Aorta (tissue), 5 donors: ENCODE data around the gene APLN. TPM values are rescaled to one million over a fixed set of nuclear protein-coding genes. Genes with fewer than 3 reads are reported as not detected.

Experiments
- ATAC-seq: fragments of 200-7000 bp; cut with Tn5 transposase; one replicate; pipeline ENCODE4 v1.9.1; 2022; ENCODE audit warnings: moderate library complexity; ENCODE audit not compliant: low FRiP score
- DNase-seq, 2 donors: peaks; one replicate each; pipeline ENCODE4 v3.0.0-alpha.2; 2020
- H3K27ac ChIP-seq, 2 donors: one replicate each; pipeline ENCODE4 v1.5.1; 2013; ENCODE audit warnings: low read length in 2 of 2, mild to moderate bottlenecking in 2 of 2, moderate library complexity in 2 of 2, control low read depth in 1 of 2, inconsistent platforms in 1 of 2, low read depth in 1 of 2
- H3K27me3 ChIP-seq, 2 donors: one replicate each; pipeline ENCODE4 v1.6.1; 2013; ENCODE audit warnings: control low read depth in 1 of 2, low read length in 1 of 2, mild to moderate bottlenecking in 1 of 2, moderate library complexity in 1 of 2; ENCODE audit not compliant: insufficient read depth in 2 of 2, control insufficient read depth in 1 of 2
- H3K36me3 ChIP-seq, 2 donors: one replicate each; pipeline ENCODE4 v1.6.1; 2013; ENCODE audit warnings: control low read depth in 1 of 2, low read length in 1 of 2, mild to moderate bottlenecking in 1 of 2; ENCODE audit not compliant: insufficient read depth in 2 of 2, control insufficient read depth in 1 of 2
- H3K4me1 ChIP-seq, 2 donors: one replicate each; pipeline ENCODE4 v1.6.1; 2013; ENCODE audit warnings: low read length in 2 of 2, control low read depth in 1 of 2, mild to moderate bottlenecking in 1 of 2, moderate library complexity in 1 of 2; ENCODE audit not compliant: insufficient read depth in 2 of 2, control insufficient read depth in 1 of 2
- H3K4me3 ChIP-seq, 2 donors: one replicate each; pipeline ENCODE4 v1.5.1; 2013; ENCODE audit warnings: low read length in 2 of 2, control low read depth in 1 of 2, mild to moderate bottlenecking in 1 of 2
- H3K9me3 ChIP-seq: one replicate; pipeline ENCODE4 v1.6.1; 2013; ENCODE audit warnings: mild to moderate bottlenecking, low read length; ENCODE audit not compliant: control insufficient read depth
- WGBS, 2 donors: extraction: QIAGEN DNeasy Blood & Tissue Kit; methylation state at CpG; one replicate each; pipeline ENCODE4 v1.1.7; 2013; 5-methylcytosine and 5-hydroxymethylcytosine counted together
- intact Hi-C, 2 donors: fragments of 100-400 bp; cut with DNase I; formaldehyde crosslinking; loops; one replicate each; pipeline versions ENCODE4 v1.14.2 to v1.15.0; 2022
- polyA plus RNA-seq, 2 donors: library from polyadenylated mRNA; stranded (reverse); fragments of 200-250 nt; gene quantifications; one replicate each; pipeline ENCODE4 v1.2.3, GENCODE V29; 2013
- total RNA-seq, 2 donors: library from RNA; stranded (reverse); fragmentation: NEBNext Ultra II Directional; extraction: Animal tissue kit (Norgen Biotek cat#: 25700); gene quantifications; one replicate each; pipeline ENCODE4 v1.2.1, GENCODE V29; 2021
- donor health status: healthy with polysubstance abuse.
- donor health status: Bipolar disorder and iron deficiency.
- donor health status: DM: no; HTN: no; CAD: no.
- donor health status: DM: no; HTN: no; CAD: no.
- donor health status: DM: yes; HTN: yes; CAD: no.

The APLN gene
- total and polyA plus RNA-seq, 4 donors: 0.08 to 24.0 (median 6.6) TPM

GRCh38 chrX:129649268-129650182 lies 5.2 kb downstream of the APLN start:
- intact Hi-C loops: loop anchor here in 1 of 2 donors (10.0 kb wide), 1 partner anchor 55 kb away; no protein-coding TSS in a partner anchor
- H3K4me3 ChIP-seq: no peak overlapping the region
- H3K9me3 ChIP-seq: no peaks in the 10 kb centered on the region
- no peaks in the 10 kb centered on the region for H3K4me1 ChIP-seq
- DNase-seq (no peak), ATAC-seq (no peak)
- WGBS, 2 donors: 63 to 93% methylated on average over 9 of the region's 9 CpGs
- no peaks in the 10 kb centered on the region for H3K36me3 ChIP-seq
- H3K27ac ChIP-seq: no peak overlapping the region
- no peaks in the 10 kb centered on the region for H3K27me3 ChIP-seq

- ATAC-seq (no peak), DNase-seq (no peak)
- H3K9me3 ChIP-seq: no peaks in the 10 kb centered on the region
- H3K4me3 ChIP-seq: no peak overlapping the region
- WGBS, 2 donors: 85 to 96% methylated on average over 20 of the region's 20 CpGs
- H3K27ac ChIP-seq: no peak overlapping the region
- H3K27me3 ChIP-seq: no peaks in the 10 kb centered on the region
- intact Hi-C loops: no loop called here
- no peaks in the 10 kb centered on the region for H3K4me1 ChIP-seq
- H3K36me3 ChIP-seq: no peaks in the 10 kb centered on the region
These were observed 6.1 kb downstream of the APLN start for GRCh38 chrX:129648514-129649267.

DNA sequence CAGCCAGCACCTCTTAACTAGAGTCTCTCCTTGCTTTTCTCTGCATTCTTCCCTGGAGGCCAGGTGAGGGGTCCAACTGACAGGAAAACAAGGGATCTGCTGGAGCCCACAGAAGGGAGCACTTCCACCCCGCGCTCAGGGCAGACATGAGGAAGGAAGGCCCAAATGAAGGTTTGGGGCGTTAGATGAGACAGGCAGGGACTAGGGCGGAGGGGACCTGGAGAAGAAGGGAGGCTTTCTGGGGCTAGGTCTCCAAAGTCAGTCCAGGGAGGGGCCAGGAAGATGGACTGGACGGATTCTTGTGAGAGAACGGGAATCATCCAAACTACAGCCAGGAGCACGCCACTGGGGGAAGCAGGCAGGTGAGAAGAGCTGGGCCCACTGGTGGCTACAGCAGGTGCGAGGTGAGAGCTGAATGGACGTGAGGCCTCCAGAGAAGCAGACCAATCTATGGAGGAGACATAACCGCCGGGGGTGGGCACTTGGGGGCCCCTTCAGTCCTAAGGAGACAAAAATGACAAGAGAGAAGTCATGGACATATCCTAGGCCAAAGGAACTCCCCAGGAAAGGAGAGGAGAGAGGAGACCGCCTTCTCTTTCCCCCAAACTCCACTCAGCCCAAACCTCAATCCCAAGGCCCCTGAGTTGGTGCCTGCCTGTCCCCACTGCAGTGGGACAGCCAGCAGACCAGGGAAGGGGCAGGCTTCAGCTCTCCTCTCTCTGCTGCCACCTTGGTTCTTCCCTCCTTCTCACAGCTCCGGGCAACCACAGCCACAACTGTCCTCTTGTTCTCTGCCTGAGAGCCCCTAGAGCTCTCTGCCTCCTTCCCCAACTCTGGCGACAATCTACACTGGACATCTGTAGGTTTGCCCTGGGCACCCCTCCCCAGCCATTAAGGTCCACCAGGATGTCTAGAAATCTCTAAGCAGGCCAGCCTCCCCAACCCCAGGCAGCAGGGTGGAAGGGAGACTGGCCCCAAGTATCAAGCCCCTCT lies 7.0 kb downstream of the APLN start:
- ATAC-seq (no peak), DNase-seq (no peak)
- intact Hi-C loops: no loop called here
- no peaks in the 10 kb centered on the region for H3K36me3 ChIP-seq
- WGBS, 2 donors: 76 to 96% methylated on average over 14 of the region's 14 CpGs
- no peak overlapping the region for H3K4me3 ChIP-seq
- no peak overlapping the region for H3K27ac ChIP-seq
- no peaks in the 10 kb centered on the region for H3K4me1 ChIP-seq
- H3K9me3 ChIP-seq: no peaks in the 10 kb centered on the region
- no peaks in the 10 kb centered on the region for H3K27me3 ChIP-seq

- ATAC-seq (no peak), DNase-seq (peak in 1 of 2 donors; percentile 31)
- intact Hi-C loops: no loop called here
- no peaks in the 10 kb centered on the region for H3K36me3 ChIP-seq
- 78 to 85% methylated on average over 12 to 13 of the region's 13 CpGs for WGBS, 2 donors
- H3K4me1 ChIP-seq: no peaks in the 10 kb centered on the region
- H3K9me3 ChIP-seq: no peaks in the 10 kb centered on the region
- no peak overlapping the region for H3K4me3 ChIP-seq
- no peak overlapping the region for H3K27ac ChIP-seq
- no peaks in the 10 kb centered on the region for H3K27me3 ChIP-seq
These were observed 8.0 kb downstream of the APLN start for GRCh38 chrX:129646566-129647417.

DNA sequence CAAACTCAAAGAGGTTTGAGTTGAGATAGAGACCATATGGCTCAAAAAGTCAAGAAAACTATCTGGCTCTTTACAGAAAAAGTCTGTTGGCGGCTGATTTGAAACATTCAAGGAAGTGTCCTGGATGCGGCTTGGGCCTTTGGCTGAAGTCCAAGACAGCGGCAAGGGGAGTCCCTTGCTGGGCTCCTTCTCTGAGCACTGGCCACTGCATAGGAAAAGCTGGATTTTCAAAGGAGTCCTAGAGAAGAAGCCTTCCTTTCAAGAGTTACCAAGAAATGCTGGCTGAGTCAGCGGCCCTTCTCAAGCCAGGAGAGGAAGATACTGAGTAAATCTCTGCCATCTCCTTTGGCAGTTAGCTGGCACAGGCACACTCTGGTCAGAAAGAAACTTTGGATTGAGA lies 12.1 kb downstream of the APLN start:
- no peak overlapping the region for H3K27ac ChIP-seq
- H3K4me1 ChIP-seq: no peaks in the 10 kb centered on the region
- intact Hi-C loops: no loop called here
- ATAC-seq (no peak), DNase-seq (no peak)
- no peaks in the 10 kb centered on the region for H3K27me3 ChIP-seq
- no peaks in the 10 kb centered on the region for H3K36me3 ChIP-seq
- 59 to 72% methylated on average over 4 of the region's 4 CpGs for WGBS, 2 donors
- no peaks in the 10 kb centered on the region for H3K9me3 ChIP-seq
- no peak overlapping the region for H3K4me3 ChIP-seq

DNA sequence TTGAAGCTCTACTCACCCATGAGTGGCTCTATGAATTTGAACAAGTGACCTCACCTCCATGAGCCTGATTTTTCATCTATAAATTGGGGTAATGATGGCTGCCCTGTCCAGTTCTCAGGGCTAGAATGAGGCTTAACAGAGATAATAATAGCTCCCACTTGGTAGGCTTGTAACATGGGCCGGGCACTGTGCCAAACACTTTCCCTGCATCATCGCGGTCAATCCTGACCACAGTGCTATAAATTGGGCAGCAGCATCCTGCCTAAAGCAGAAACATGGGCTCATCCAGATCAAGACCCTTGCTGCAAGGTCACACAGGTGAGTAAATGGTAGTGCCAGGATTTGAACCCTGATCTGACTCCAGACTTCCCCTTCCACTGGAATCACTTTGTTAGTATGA lies 12.8 kb downstream of the APLN start:
- ATAC-seq: no peak
- intact Hi-C loops: no loop called here
- 56 to 65% methylated on average over 3 of the region's 3 CpGs for WGBS, 2 donors

DNA sequence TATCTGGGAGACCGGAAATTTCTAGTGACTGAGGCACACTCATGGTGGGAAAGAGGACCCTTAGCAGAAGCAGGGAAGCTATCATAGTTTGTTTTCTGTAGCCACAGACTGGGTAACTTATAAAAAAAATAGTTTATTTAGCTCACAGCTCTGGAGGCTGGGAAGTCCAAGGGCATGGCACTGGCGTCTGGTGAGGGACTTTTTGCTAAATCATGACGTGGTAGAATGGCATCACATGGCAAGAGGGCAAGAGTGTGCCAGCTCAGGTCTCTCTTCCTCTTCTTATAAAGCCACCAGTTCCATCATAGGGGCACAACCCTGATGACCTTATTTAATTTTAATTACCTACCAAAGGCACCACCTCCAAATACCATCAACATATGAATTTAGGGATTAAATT lies 13.3 kb downstream of the APLN start:
- DNase-seq (peak in 1 of 2 donors; percentile 22), ATAC-seq (no peak)
- Histone ChIP-seq H3K27ac (no peak overlapping the region), H3K4me3 (no peak overlapping the region), H3K36me3 (no peaks in the 10 kb centered on the region), H3K27me3 (no peaks in the 10 kb centered on the region), H3K9me3 (no peaks in the 10 kb centered on the region), H3K4me1 (no peaks in the 10 kb centered on the region)
- intact Hi-C loops: no loop called here
- 60 to 88% methylated on average over 3 of the region's 3 CpGs for WGBS, 2 donors

More for the DNA sequence above, 12.8 kb downstream of the APLN start:
- no peaks in the 10 kb centered on the region for H3K9me3 ChIP-seq
- no peaks in the 10 kb centered on the region for H3K36me3 ChIP-seq
- no peaks in the 10 kb centered on the region for H3K4me1 ChIP-seq
- H3K4me3 ChIP-seq: no peak overlapping the region
- H3K27me3 ChIP-seq: no peaks in the 10 kb centered on the region
- no peak overlapping the region for H3K27ac ChIP-seq
- DNase-seq: peak in 1 of 2 donors; percentile 76
